ENCODE data around the gene SLC5A10.

The SLC5A10 gene

DNA sequence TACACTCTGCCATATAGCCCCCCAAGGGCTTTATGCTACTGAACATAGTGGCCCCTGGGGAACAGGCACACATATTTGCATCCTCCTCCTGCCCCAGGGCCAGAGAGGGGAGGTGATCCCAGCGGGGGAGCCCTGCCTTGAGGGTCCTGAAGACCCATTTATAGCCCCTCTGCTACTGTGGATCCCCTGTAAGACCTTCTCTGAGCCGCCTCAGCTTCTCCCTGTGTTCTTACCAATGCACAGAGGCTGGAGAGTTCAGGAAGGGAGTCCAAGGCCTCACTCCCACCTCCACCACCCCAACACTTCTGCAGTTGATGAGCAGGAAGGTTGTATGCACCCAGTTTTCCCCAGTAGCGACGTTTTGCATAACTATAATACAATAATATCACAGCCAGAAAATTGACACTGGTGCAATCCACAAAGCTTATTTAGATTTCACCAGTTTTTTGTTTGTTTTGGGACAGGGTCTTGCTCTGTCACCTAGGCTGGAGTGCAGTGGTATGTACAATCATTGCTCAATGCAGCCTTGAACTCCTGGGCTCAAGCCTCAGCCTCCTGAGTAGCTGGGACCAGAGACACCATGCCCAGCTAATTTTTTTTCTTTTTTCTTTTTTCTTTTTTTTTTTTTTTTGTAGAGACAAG is 53.9 kb downstream of the SLC5A10 start:
- DNase-seq (ENCODE audit: low spot score), result no peak
- in situ Hi-C loops (cut with MboI; ENCODE audit: low sequenced_read_pairs, unreplicated experiment), result no loop called here
- TF ChIP-seq, protein P1, sequence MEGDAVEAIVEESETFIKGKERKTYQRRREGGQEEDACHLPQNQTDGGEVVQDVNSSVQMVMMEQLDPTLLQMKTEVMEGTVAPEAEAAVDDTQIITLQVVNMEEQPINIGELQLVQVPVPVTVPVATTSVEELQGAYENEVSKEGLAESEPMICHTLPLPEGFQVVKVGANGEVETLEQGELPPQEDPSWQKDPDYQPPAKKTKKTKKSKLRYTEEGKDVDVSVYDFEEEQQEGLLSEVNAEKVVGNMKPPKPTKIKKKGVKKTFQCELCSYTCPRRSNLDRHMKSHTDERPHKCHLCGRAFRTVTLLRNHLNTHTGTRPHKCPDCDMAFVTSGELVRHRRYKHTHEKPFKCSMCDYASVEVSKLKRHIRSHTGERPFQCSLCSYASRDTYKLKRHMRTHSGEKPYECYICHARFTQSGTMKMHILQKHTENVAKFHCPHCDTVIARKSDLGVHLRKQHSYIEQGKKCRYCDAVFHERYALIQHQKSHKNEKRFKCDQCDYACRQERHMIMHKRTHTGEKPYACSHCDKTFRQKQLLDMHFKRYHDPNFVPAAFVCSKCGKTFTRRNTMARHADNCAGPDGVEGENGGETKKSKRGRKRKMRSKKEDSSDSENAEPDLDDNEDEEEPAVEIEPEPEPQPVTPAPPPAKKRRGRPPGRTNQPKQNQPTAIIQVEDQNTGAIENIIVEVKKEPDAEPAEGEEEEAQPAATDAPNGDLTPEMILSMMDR (IDR thresholded peaks at IDR 0.05; ENCODE audit: borderline replicate concordance, control extremely low read depth, extremely low read depth, insufficient read depth, missing control alignments), result no peak

DNA sequence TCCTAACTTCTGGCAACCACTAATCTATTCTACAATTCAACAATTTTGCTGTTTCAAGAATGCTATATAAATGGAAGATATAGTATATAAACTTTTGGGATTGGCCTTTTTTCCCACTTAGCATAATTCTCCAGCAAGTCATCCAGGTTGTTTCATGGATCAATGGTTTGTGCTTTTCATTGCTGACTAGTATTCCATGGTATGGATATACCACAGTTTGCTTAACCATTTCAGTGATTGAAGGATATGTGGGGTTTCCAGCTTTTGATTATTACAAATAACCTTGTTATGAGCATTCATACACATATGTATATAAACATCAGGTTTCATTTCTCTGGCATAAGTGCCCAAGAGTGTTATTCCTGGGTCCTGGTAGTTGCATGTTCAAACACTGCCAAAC is 54.7 kb downstream of the SLC5A10 start:
- in situ Hi-C loops (cut with MboI; ENCODE audit: low sequenced_read_pairs, unreplicated experiment), result no loop called here
- no peak for DNase-seq (ENCODE audit: low spot score)
- TF ChIP-seq, protein P1 (IDR thresholded peaks at IDR 0.05; ENCODE audit: borderline replicate concordance, control extremely low read depth, extremely low read depth, insufficient read depth, missing control alignments), result no peak

DNA sequence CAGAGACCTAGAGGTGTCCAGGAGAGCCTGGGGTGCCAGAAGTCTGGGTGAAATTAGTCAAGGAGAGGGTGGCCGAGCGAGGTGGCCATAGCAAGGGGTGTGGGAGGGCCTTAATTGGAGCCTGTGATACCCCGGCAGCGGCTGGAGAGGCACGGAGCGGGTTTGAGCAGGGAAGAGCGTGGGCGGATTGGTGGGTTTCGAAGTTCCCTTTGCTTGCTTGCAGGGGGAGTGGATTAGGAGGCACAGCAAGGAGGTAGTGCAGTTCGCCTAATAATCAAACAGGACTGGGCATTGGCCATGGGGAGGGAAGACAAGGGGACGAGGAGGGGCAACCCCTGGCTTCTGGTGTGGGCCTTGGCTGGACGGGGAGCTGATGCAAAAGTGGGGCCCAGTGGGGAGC is 58.0 kb downstream of the SLC5A10 start:
- TF ChIP-seq, protein P1 (IDR thresholded peaks at IDR 0.05; ENCODE audit: borderline replicate concordance, control extremely low read depth, extremely low read depth, insufficient read depth, missing control alignments), result no peak

DNA sequence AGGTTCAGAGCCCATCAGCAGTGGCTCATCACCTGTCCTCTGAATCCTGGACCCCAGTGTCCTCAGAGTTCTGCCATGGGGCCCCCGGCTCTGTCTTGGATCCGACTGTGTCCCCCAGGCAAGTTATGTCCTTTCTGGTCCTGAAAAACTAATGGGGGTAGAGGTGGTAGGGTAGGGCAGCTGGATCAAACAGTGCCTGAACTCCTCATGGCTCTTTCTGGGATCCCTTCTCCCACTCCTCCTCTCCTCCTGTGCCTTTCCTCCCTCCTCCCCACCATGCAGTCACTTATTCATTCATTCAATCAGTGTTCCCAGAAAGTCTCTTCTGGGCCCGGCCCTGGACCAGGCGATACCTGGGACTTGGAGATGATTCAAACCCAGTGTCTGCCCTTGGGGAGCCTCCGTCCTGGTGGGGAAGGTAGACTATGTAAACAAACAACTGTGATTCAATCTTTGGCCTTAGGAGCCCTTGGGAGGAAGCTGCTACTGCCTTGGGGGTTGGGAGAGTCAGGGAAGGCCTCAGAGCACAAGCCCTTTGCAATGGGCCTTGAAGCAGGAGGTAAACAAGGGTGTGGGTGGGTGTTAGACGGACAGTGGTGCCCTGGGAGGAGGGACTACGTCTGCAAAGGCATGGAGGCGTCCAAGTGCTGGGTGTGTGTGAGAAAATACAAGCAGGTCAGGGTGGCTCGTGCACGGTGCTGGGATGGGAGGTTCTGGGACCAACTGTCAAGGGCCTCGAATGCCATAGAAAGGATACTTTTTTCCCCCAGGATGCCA is 59.0 kb downstream of the SLC5A10 start:
- TF ChIP-seq, protein P1 (IDR thresholded peaks at IDR 0.05; ENCODE audit: borderline replicate concordance, control extremely low read depth, extremely low read depth, insufficient read depth, missing control alignments), result no peak
- no peak for DNase-seq (ENCODE audit: low spot score)
- in situ Hi-C loops (cut with MboI; ENCODE audit: low sequenced_read_pairs, unreplicated experiment), result no loop called here

More for the DNA sequence above, 58.0 kb downstream of the SLC5A10 start:
- no peak for DNase-seq (ENCODE audit: low spot score)
- in situ Hi-C loops (cut with MboI; ENCODE audit: low sequenced_read_pairs, unreplicated experiment), result no loop called here

DNA sequence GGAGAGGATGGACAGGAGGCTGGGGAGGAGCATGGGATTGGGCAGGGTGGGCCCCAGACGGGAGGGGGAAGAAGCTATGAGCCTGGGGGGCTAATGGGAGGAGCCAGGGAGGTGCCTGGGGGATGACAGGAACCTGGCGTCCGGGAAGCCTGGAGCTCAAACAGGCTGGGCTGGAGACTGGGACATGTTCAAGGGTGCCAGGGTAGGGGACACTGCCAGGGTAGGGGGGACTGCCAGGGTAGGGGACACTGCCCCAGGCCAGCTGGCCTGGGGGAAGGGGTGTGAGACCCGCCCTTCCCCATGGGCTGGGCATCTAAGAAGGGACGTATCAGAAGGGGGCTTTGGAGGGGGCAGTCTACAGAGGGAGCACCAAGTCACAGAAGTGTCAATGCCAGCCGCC is 59.6 kb downstream of the SLC5A10 start:
- DNase-seq (ENCODE audit: low spot score), result no peak
- in situ Hi-C loops (cut with MboI; ENCODE audit: low sequenced_read_pairs, unreplicated experiment), result no loop called here
- TF ChIP-seq, protein P1 (IDR thresholded peaks at IDR 0.05; ENCODE audit: borderline replicate concordance, control extremely low read depth, extremely low read depth, insufficient read depth, missing control alignments), result no peak

DNA sequence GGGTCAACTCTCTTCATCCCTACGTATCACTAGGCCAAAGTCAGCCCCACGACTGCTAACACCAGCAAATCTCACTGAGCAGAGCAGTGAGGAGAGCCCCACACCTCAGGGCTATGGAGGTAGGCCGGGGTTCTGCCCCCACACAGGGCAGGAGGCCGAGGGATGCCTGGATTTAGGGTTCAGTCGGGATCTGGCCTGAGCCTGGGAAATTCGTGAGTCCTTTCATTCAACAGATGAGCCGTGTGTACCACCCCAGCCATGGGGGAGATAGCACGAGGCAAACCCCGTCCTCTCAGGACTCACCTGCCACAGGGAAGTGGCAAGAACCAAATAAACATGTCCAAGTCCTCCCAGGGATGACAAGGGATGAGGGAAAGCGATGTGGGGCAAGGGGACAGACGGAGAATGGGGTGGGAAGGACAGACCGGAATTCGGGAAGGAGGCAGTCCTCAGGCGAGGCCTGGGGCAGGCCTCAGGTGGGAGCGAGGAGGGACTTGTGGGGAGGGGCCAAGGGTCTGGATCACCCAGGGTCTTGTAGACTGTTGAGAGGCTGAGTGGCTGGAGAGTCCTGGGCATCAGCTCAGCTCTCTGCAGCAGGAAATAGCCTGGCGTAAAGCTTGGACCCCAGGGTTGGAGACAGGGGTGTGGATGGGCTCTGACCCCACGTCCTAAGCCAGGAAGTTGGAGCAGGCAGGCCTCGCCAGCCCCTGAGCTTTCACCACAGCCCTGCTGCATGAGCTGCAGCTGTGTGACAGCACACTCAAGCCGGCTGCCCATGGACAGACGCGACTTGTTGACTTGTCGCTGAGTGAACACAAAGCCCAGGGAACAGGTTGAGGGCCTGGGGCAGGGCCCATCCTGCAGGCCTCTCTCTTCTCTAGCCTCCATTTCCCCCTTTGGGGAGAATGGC is 60.5 kb downstream of the SLC5A10 start:
- TF ChIP-seq, protein P1 (IDR thresholded peaks at IDR 0.05; ENCODE audit: borderline replicate concordance, control extremely low read depth, extremely low read depth, insufficient read depth, missing control alignments), result no peak
- DNase-seq (ENCODE audit: low spot score), result no peak
- in situ Hi-C loops (cut with MboI; ENCODE audit: low sequenced_read_pairs, unreplicated experiment), result no loop called here

Data from GM13976 (cell line).